Activated T-cell treated with anti-CD3 and anti-CD28 coated beads, Interleukin-2, amount 50 U/mL, for 24 hours (primary cell): ENCODE data around the gene KRT72.

Experiments used
- DNase-seq: peaks from one replicate; pipeline ENCODE4 v3.0.0-alpha.2; 2020
- H3K27ac Mint-ChIP-seq: 2 replicates; pipeline ENCODE4 v1.8.0; 2020; ENCODE audit warnings: mild to moderate bottlenecking, mixed read lengths
- H3K27me3 Mint-ChIP-seq: 2 replicates; pipeline ENCODE4 v1.8.0; 2020; ENCODE audit warnings: mixed read lengths
- H3K36me3 Mint-ChIP-seq: 2 replicates; pipeline ENCODE4 v1.8.0; 2020; ENCODE audit warnings: low read depth, mixed read lengths
- H3K4me1 Mint-ChIP-seq: 2 replicates; pipeline ENCODE4 v1.8.0; 2020; ENCODE audit warnings: low read depth, mixed read lengths
- H3K4me3 Mint-ChIP-seq: 2 replicates; pipeline ENCODE4 v1.8.0; 2020; ENCODE audit warnings: mild to moderate bottlenecking, moderate library complexity, mixed read lengths
- H3K9me3 Mint-ChIP-seq: 2 replicates; pipeline ENCODE4 v1.8.0; 2020; ENCODE audit warnings: mixed read lengths

Gene KRT72

GRCh38 chr12:52617403-52617785, 16.1 kb upstream of the KRT72 start:
- H3K4me1 Mint-ChIP-seq = peaks cover 65% of the 10 kb centered on the region

GRCh38 chr12:52616680-52617402, 15.6 kb upstream of the KRT72 start:
- Mint-ChIP-seq H3K4me3 (no peak overlapping the region), H3K9me3 (no peaks in the 10 kb centered on the region), H3K36me3 (no peaks in the 10 kb centered on the region), H3K27me3 (no peaks in the 10 kb centered on the region), H3K4me1 (peaks cover 71% of the 10 kb centered on the region), H3K27ac (peak overlapping the region; percentile 93)
- DNase-seq = no peak

More at GRCh38 chr12:52617403-52617785, 16.1 kb upstream of the KRT72 start:
- no peaks in the 10 kb centered on the region for H3K36me3 Mint-ChIP-seq
- H3K9me3 Mint-ChIP-seq = no peaks in the 10 kb centered on the region
- H3K4me3 Mint-ChIP-seq = no peak overlapping the region
- H3K27ac Mint-ChIP-seq = no peak overlapping the region
- H3K27me3 Mint-ChIP-seq = no peaks in the 10 kb centered on the region
- no peak for DNase-seq

GRCh38 chr12:52615912-52616311, 14.6 kb upstream of the KRT72 start:
- Mint-ChIP-seq H3K27ac (peak overlapping the region; percentile 93), H3K9me3 (no peaks in the 10 kb centered on the region), H3K4me3 (no peak overlapping the region), H3K36me3 (no peaks in the 10 kb centered on the region), H3K27me3 (no peaks in the 10 kb centered on the region), H3K4me1 (peaks cover 74% of the 10 kb centered on the region)
- no peak for DNase-seq

- peak overlapping the region; percentile 42 for H3K4me3 Mint-ChIP-seq
- peak; percentile 56 for DNase-seq
- peak overlapping the region; percentile 93 for H3K27ac Mint-ChIP-seq
- no peaks in the 10 kb centered on the region for H3K9me3 Mint-ChIP-seq
- H3K36me3 Mint-ChIP-seq = no peaks in the 10 kb centered on the region
- H3K4me1 Mint-ChIP-seq = peaks cover 75% of the 10 kb centered on the region
- no peaks in the 10 kb centered on the region for H3K27me3 Mint-ChIP-seq
Measured at GRCh38 chr12:52615208-52615868, 14.1 kb upstream of the KRT72 start.

- H3K4me1 Mint-ChIP-seq = peaks cover 81% of the 10 kb centered on the region
- DNase-seq = no peak
- no peaks in the 10 kb centered on the region for H3K9me3 Mint-ChIP-seq
- no peak overlapping the region for H3K4me3 Mint-ChIP-seq
- no peaks in the 10 kb centered on the region for H3K27me3 Mint-ChIP-seq
- H3K27ac Mint-ChIP-seq = peak overlapping the region; percentile 93
- H3K36me3 Mint-ChIP-seq = no peaks in the 10 kb centered on the region
Measured at GRCh38 chr12:52614381-52615207, 13.3 kb upstream of the KRT72 start.

- Mint-ChIP-seq H3K9me3 (no peaks in the 10 kb centered on the region), H3K27ac (no peak overlapping the region), H3K4me3 (no peak overlapping the region), H3K36me3 (no peaks in the 10 kb centered on the region), H3K4me1 (peaks cover 89% of the 10 kb centered on the region), H3K27me3 (no peaks in the 10 kb centered on the region)
- no peak for DNase-seq
Measured at GRCh38 chr12:52613384-52614030, 12.2 kb upstream of the KRT72 start.

- Mint-ChIP-seq H3K4me3 (no peak overlapping the region), H3K27me3 (no peaks in the 10 kb centered on the region)
Measured at GRCh38 chr12:52612431-52613383, 11.4 kb upstream of the KRT72 start.

GRCh38 chr12:52611080-52611468, 9.8 kb upstream of the KRT72 start:
- peaks cover 92% of the 10 kb centered on the region for H3K4me1 Mint-ChIP-seq

More at GRCh38 chr12:52612431-52613383, 11.4 kb upstream of the KRT72 start:
- Mint-ChIP-seq H3K36me3 (no peaks in the 10 kb centered on the region), H3K4me1 (peaks cover 96% of the 10 kb centered on the region), H3K9me3 (no peaks in the 10 kb centered on the region), H3K27ac (peak overlapping the region; percentile 24)
- no peak for DNase-seq

GRCh38 chr12:52608826-52609630, 7.8 kb upstream of the KRT72 start:
- Mint-ChIP-seq H3K4me3 (no peak overlapping the region), H3K9me3 (no peaks in the 10 kb centered on the region), H3K4me1 (peaks cover 90% of the 10 kb centered on the region), H3K36me3 (no peaks in the 10 kb centered on the region), H3K27ac (no peak overlapping the region), H3K27me3 (no peaks in the 10 kb centered on the region)
- DNase-seq = no peak

More at GRCh38 chr12:52611080-52611468, 9.8 kb upstream of the KRT72 start:
- Mint-ChIP-seq H3K27ac (peak overlapping the region; percentile 16), H3K4me3 (no peak overlapping the region), H3K9me3 (no peaks in the 10 kb centered on the region), H3K27me3 (no peaks in the 10 kb centered on the region), H3K36me3 (no peaks in the 10 kb centered on the region)
- no peak for DNase-seq

- Mint-ChIP-seq H3K9me3 (no peaks in the 10 kb centered on the region), H3K4me3 (no peak overlapping the region), H3K27ac (no peak overlapping the region), H3K4me1 (peaks cover 90% of the 10 kb centered on the region), H3K36me3 (no peaks in the 10 kb centered on the region), H3K27me3 (no peaks in the 10 kb centered on the region)
- no peak for DNase-seq
Measured at GRCh38 chr12:52608161-52608560, 6.9 kb upstream of the KRT72 start.

- no peaks in the 10 kb centered on the region for H3K36me3 Mint-ChIP-seq
- no peaks in the 10 kb centered on the region for H3K9me3 Mint-ChIP-seq
- peaks cover 90% of the 10 kb centered on the region for H3K4me1 Mint-ChIP-seq
- H3K4me3 Mint-ChIP-seq = no peak overlapping the region
- no peak overlapping the region for H3K27ac Mint-ChIP-seq
- no peak for DNase-seq
- no peaks in the 10 kb centered on the region for H3K27me3 Mint-ChIP-seq
Measured at GRCh38 chr12:52607314-52607713, 6.1 kb upstream of the KRT72 start.

- Mint-ChIP-seq H3K36me3 (no peaks in the 10 kb centered on the region), H3K4me3 (no peak overlapping the region), H3K4me1 (peaks cover 90% of the 10 kb centered on the region), H3K27me3 (no peaks in the 10 kb centered on the region), H3K9me3 (no peaks in the 10 kb centered on the region), H3K27ac (no peak overlapping the region)
- DNase-seq = no peak
Measured at GRCh38 chr12:52606581-52607218, 5.4 kb upstream of the KRT72 start.
